Mesothelial cell of epicardium (in vitro differentiated cells): ENCODE data around the gene CGNL1. TPM values are rescaled to one million over a fixed set of nuclear protein-coding genes. Genes with fewer than 3 reads are reported as not detected.

Experiments used
- DNase-seq, 2 experiments: peaks; one replicate each; pipeline ENCODE4 v3.0.0; 2021; ENCODE audit warnings: low spot score in 2 of 2; ENCODE audit not compliant: unreplicated experiment in 2 of 2
- H3K27ac Mint-ChIP-seq: 2 replicates; pipeline ENCODE4 v1.8.0; 2021; ENCODE audit warnings: mixed read lengths
- H3K27me3 Mint-ChIP-seq: 2 replicates; pipeline ENCODE4 v1.8.0; 2021; ENCODE audit warnings: low read depth, mixed read lengths
- H3K36me3 Mint-ChIP-seq: 2 replicates; pipeline ENCODE4 v1.8.0; 2021; ENCODE audit warnings: mixed read lengths
- H3K4me1 Mint-ChIP-seq: 2 replicates; pipeline ENCODE4 v1.8.0; 2021; ENCODE audit warnings: mixed read lengths
- H3K4me3 Mint-ChIP-seq: 2 replicates; pipeline ENCODE4 v1.8.0; 2021; ENCODE audit warnings: mild to moderate bottlenecking, moderate library complexity, mixed read lengths
- H3K9me3 Mint-ChIP-seq: 2 replicates; pipeline ENCODE4 v1.8.0; 2021; ENCODE audit warnings: mixed read lengths
- total RNA-seq: library from RNA; stranded (reverse); gene quantifications from 3 replicates; pipeline ENCODE4 v1.2.1, GENCODE V29; 2021
- TF ChIP-seq, protein P1 (sequence below): fragments of 200-600 bp; sonication (generic); IDR thresholded peaks from one replicate; pipeline ENCODE4 v1.5.0; 2021; ENCODE audit warnings: antibody characterized with exemption; ENCODE audit not compliant: unreplicated experiment

Gene CGNL1
- total RNA-seq, 1 donor from 2014 or later: 34.1 TPM

DNA sequence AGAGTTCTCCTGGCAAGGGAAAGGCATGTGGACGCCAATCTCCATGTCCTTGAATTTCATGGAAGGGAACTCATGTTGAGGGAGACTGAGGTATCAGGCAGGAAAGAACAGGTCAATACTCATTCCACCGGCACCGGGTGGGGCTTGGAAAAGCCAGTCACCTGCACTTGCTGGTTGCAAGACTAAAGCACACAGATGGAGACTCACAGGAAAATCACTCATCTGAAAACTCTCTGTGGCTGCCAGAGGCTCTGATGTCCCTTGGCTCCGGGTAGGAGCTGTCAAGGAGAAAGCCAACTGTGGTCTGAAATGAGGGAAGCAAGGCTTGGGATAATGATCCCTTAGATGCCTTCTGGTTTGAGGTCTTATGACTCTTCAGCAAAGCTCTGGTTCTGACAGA is 8.7 kb upstream of the CGNL1 start:
- H3K36me3 Mint-ChIP-seq: no peaks in the 10 kb centered on the region
- H3K4me3 Mint-ChIP-seq: no peak overlapping the region
- TF ChIP-seq, protein P1, sequence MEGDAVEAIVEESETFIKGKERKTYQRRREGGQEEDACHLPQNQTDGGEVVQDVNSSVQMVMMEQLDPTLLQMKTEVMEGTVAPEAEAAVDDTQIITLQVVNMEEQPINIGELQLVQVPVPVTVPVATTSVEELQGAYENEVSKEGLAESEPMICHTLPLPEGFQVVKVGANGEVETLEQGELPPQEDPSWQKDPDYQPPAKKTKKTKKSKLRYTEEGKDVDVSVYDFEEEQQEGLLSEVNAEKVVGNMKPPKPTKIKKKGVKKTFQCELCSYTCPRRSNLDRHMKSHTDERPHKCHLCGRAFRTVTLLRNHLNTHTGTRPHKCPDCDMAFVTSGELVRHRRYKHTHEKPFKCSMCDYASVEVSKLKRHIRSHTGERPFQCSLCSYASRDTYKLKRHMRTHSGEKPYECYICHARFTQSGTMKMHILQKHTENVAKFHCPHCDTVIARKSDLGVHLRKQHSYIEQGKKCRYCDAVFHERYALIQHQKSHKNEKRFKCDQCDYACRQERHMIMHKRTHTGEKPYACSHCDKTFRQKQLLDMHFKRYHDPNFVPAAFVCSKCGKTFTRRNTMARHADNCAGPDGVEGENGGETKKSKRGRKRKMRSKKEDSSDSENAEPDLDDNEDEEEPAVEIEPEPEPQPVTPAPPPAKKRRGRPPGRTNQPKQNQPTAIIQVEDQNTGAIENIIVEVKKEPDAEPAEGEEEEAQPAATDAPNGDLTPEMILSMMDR: no peak
- no peak overlapping the region for H3K27ac Mint-ChIP-seq
- H3K27me3 Mint-ChIP-seq: no peaks in the 10 kb centered on the region
- H3K4me1 Mint-ChIP-seq: peaks cover 17% of the 10 kb centered on the region
- H3K9me3 Mint-ChIP-seq: no peaks in the 10 kb centered on the region
- no peak for DNase-seq

DNA sequence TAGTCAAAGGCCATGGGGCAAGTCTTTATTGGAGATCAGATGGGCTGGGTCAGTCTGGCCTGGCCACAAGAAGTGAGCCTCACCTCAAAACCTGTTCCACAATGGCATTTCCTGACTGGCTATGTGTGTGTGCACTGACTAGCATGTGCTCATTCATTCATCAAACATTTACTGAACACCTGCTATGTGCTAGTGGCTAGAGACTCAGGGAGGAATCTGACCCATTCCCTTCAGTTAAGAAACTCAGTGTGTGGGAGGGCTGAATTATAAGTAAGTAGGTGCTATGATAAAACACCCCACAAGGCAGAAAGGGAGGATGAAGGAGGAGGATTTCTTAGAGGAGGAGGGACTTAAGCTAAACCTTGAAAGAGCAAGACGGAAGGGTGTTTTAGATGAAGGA is 5.4 kb upstream of the CGNL1 start:
- TF ChIP-seq, protein P1: no peak
- H3K4me3 Mint-ChIP-seq: no peak overlapping the region
- H3K36me3 Mint-ChIP-seq: no peaks in the 10 kb centered on the region
- no peaks in the 10 kb centered on the region for H3K4me1 Mint-ChIP-seq
- H3K27me3 Mint-ChIP-seq: no peaks in the 10 kb centered on the region
- DNase-seq: no peak
- H3K9me3 Mint-ChIP-seq: no peaks in the 10 kb centered on the region
- no peak overlapping the region for H3K27ac Mint-ChIP-seq

DNA sequence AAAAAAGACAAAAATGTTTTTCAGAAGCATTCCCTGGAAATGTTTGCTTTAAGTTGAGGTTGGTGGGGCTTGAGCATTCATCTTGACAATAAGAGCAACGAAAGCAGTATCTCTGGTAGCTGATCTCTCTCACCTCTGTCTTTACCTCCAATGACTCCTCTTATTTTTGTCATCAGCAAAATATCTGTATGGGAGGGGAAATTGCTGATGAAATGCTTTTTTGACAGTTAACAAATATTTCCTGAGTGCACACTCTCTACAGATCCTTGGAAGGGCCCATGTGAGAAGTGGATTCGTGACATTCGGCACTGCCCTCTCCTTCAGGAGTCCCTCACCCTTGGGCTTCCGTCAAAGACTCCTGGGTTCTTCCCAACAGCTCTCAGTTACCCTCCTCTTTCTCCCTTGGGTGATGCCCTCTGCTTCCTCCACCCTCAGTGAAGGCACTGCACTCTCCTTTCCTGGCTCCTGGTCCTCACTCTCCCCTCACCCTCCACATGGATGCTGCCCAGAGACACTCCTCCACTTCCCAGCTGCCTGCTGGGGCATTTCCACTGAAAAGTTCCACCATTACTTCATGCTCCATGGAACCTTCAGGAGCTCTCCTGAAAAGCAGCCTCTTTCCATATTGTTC is 2.9 kb upstream of the CGNL1 start:
- Mint-ChIP-seq H3K36me3 (no peaks in the 10 kb centered on the region), H3K4me1 (peaks cover 14% of the 10 kb centered on the region), H3K27ac (no peak overlapping the region), H3K4me3 (no peak overlapping the region), H3K27me3 (no peaks in the 10 kb centered on the region), H3K9me3 (no peaks in the 10 kb centered on the region)
- TF ChIP-seq, protein P1: no peak
- DNase-seq: no peak

DNA sequence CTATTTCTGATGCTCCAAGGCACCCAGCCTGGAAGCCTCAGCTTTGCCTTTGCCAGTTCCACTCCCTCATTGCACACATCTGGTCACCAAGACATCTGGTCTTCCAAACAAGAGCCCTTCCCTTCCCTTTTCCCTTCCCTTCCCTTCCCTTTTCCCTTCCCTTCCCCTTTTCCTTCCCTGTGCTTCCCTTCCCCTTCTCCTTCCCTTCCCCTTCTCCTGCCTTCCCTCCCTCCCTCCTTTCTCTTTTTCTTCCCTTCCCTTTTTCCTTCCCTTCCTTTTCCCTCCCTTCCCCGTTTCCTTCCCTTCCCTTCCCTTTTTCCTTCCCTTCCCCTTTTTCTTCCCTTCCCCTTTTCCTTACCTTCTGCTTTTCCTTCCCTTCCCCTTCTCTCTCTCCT is 2.4 kb upstream of the CGNL1 start:
- TF ChIP-seq, protein P1: no peak
- no peaks in the 10 kb centered on the region for H3K9me3 Mint-ChIP-seq
- no peak overlapping the region for H3K4me3 Mint-ChIP-seq
- DNase-seq: no peak
- no peaks in the 10 kb centered on the region for H3K27me3 Mint-ChIP-seq
- H3K36me3 Mint-ChIP-seq: no peaks in the 10 kb centered on the region
- H3K27ac Mint-ChIP-seq: no peak overlapping the region
- H3K4me1 Mint-ChIP-seq: peaks cover 17% of the 10 kb centered on the region

DNA sequence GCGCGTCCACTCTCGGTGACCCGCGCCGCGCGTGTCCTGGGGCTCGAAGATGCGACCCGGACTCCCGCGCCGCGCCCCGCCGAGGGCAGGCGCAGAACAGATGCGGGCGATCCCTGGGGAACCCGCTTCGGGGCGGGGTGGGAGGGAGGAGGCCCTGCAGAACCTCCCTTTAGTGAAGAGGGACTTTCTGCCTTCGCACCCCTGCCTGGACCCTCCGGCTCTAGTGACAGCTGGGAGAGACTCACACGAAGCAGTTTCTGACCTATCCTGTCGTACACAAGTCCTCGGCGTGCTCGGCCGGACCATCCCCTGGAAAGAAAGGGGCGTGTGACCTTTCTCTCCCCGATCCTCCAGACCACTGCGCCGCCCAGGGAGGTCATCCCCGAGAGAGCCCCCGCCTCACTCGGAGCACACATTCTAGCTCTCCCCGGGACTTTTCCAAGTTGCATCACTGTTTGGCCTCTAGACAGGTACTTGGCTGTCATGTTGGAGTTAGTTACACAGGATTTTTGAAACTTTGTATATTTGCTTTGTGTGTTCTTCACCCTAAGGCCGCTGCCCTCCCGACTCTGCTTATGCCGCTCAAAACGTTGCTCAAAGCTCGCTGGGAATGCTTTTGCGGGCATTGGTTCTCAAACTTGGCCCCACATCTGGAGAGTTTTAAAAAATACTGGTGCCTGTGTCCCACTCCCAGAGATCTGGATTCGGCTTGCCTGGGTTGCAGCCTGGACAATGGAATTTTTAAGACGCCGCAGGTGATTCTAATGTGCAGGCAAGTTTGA is 582 bp downstream of the CGNL1 start:
- H3K27ac Mint-ChIP-seq: peak overlapping the region; percentile 90
- DNase-seq: no peak
- TF ChIP-seq, protein P1: no peak
- peaks cover 31% of the 10 kb centered on the region for H3K4me1 Mint-ChIP-seq
- no peaks in the 10 kb centered on the region for H3K27me3 Mint-ChIP-seq
- no peaks in the 10 kb centered on the region for H3K9me3 Mint-ChIP-seq
- peak overlapping the region; percentile 86 for H3K4me3 Mint-ChIP-seq
- H3K36me3 Mint-ChIP-seq: peaks cover 3% of the 10 kb centered on the region
